ENCODE measurements around the gene NARF. TPM values are rescaled to one million over a fixed set of nuclear protein-coding genes. Genes with fewer than 3 reads are reported as not detected.

The NARF gene
- total RNA-seq, 1 experiment from 2014 or later = 96.7 TPM

- TF ChIP-seq ZMAT4 (CRISPR knock-in tag; IDR thresholded peaks at IDR 0.05) (no peak), CTCF (IDR thresholded peaks at IDR 0.05) (no peak), HMGA2 (CRISPR knock-in tag; IDR thresholded peaks at IDR 0.05) (no peak), ZSCAN18 (CRISPR knock-in tag; IDR thresholded peaks at IDR 0.05) (no peak), PRDM15 (CRISPR knock-in tag; IDR thresholded peaks at IDR 0.05) (peak; percentile 24; the same call in 1 of the 2 replicates), MYBL2 (CRISPR knock-in tag; IDR thresholded peaks at IDR 0.05) (0 out of 2 replicates have a peak, but pooled peaks have one; percentile 43), GABPB1 (CRISPR knock-in tag; IDR thresholded peaks at IDR 0.05) (peak; percentile 66; the same call in 1 of the 2 replicates), ZBTB43 (CRISPR knock-in tag; IDR thresholded peaks at IDR 0.05) (0 out of 2 replicates have a peak, but pooled peaks have one; percentile 63)
These were observed at the start of gene NARF (continued) for GRCh38 chr17:82458179-82458884.

GRCh38 chr17:82408938-82409318 lies 49.6 kb upstream of the NARF start:
- CTCF ChIA-PET = interaction anchor here (0.6 to 1.5 kb wide), 3 partner anchors 16 to 56 kb away, joined by 3 to 5 read pairs (median 3); no protein-coding TSS in a partner anchor

More at GRCh38 chr17:82408938-82409318, 49.6 kb upstream of the NARF start:
- DNase-seq (ENCODE audit: low spot score) (no peak), ATAC-seq (no peak)
- Mint-ChIP-seq H3K9me3 (no peaks in the 10 kb centered on the region), H3K36me3 (peaks cover 2% of the 10 kb centered on the region; the same call in 1 of the 2 replicates), H3K27ac (peak overlapping the region; percentile 68; the same call in 1 of the 2 replicates), H3K27me3 (ENCODE audit: low read depth) (no peaks in the 10 kb centered on the region), H3K4me3 (no peak overlapping the region), H3K4me1 (no peaks in the 10 kb centered on the region)
- no peak for TF ChIP-seq ZNF671 (CRISPR knock-in tag; IDR thresholded peaks at IDR 0.05)
- no peak for TF ChIP-seq ZNF281 (CRISPR knock-in tag; IDR thresholded peaks at IDR 0.05)
- no peak for TF ChIP-seq ZNF423 (CRISPR knock-in tag; IDR thresholded peaks at IDR 0.05)
- no peak for TF ChIP-seq GRHL2 (CRISPR knock-in tag; IDR thresholded peaks at IDR 0.05; ENCODE audit: insufficient replicate concordance, severe bottlenecking)
- no peak for TF ChIP-seq CREM (CRISPR knock-in tag; IDR thresholded peaks at IDR 0.05)
- no peak for TF ChIP-seq ZNF121 (CRISPR knock-in tag; IDR thresholded peaks at IDR 0.05)
- POLR2A ChIA-PET = interaction anchor here (0.6 kb wide), 1 partner anchor 74 kb away, joined by 12 read pairs; no protein-coding TSS in a partner anchor

Data from WTC11 (cell line).